ENCODE measurements around the gene PDSS2.

PDSS2 gene

GRCh38 chr6:107490566-107491137 is 31.3 kb upstream of the PDSS2 start:
- no peaks in the 10 kb centered on the region for H3K27me3 ChIP-seq (ENCODE audit: insufficient read depth, low read length)
- H3K9me2 ChIP-seq (ENCODE audit: low read depth, low read length) = no peaks in the 10 kb centered on the region
- H3K79me2 ChIP-seq (ENCODE audit: insufficient read depth, low read length) = peaks cover 53% of the 10 kb centered on the region
- peak overlapping the region; percentile 99 for H3K4me3 ChIP-seq (ENCODE audit: low read depth, low read length, poor library complexity, severe bottlenecking)
- peaks cover 16% of the 10 kb centered on the region; the same call in 1 of the 2 replicates for H3K36me3 ChIP-seq (ENCODE audit: insufficient read depth, low read length)
- peaks cover 44% of the 10 kb centered on the region for H3K4me1 ChIP-seq (ENCODE audit: insufficient read depth, low read length, severe bottlenecking)
- peak overlapping the region; percentile 95 for H3K9ac ChIP-seq (ENCODE audit: low read length)
- H3K27ac ChIP-seq (ENCODE audit: low read depth, low read length, poor library complexity, severe bottlenecking) = peak overlapping the region; percentile 87
- H3K9me3 ChIP-seq (ENCODE audit: low read length) = no peaks in the 10 kb centered on the region
- TF ChIP-seq CTCF (IDR thresholded peaks at IDR 0.05; ENCODE audit: low read length) (no peak), EZH2 (IDR thresholded peaks at IDR 0.05; ENCODE audit: borderline replicate concordance, low read length) (no peak)
- H4K20me1 ChIP-seq (ENCODE audit: insufficient read depth, low read length) = no peaks in the 10 kb centered on the region
- H3K4me2 ChIP-seq (ENCODE audit: low read length) = peak overlapping the region; percentile 89
- peaks cover 7% of the 10 kb centered on the region; the same call in 1 of the 2 replicates for H3F3A ChIP-seq (ENCODE audit: insufficient read depth, low read length)
- H2AFZ ChIP-seq (ENCODE audit: low read length) = no peak overlapping the region

- H2AFZ ChIP-seq (ENCODE audit: low read length) = no peak within 1 kb of the TSS
- no peaks in the 10 kb centered on the region for H4K20me1 ChIP-seq (ENCODE audit: insufficient read depth, low read length)
Observed at GRCh38 chr6:107489636-107490565, 30.5 kb upstream of the PDSS2 start, which contains the start of gene SOBP. TSS of gene SOBP (plus strand) at chr6:107490117. CDS start at chr6:107490617, 500 bp downstream.

More at GRCh38 chr6:107489636-107490565, 30.5 kb upstream of the PDSS2 start, which contains the start of gene SOBP:
- Histone ChIP-seq H3K36me3 (ENCODE audit: insufficient read depth, low read length) (peaks cover 13% of the 10 kb centered on the region; the same call in 1 of the 2 replicates), H3K27me3 (ENCODE audit: insufficient read depth, low read length) (no peaks in the 10 kb centered on the region), H3K4me1 (ENCODE audit: insufficient read depth, low read length, severe bottlenecking) (peaks cover 37% of the 10 kb centered on the region), H3F3A (ENCODE audit: insufficient read depth, low read length) (peaks cover 7% of the 10 kb centered on the region; the same call in 1 of the 2 replicates), H3K9ac (ENCODE audit: low read length) (peak within 1 kb of the TSS; percentile 95), H3K4me2 (ENCODE audit: low read length) (peak within 1 kb of the TSS; percentile 91), H3K9me2 (ENCODE audit: low read depth, low read length) (no peaks in the 10 kb centered on the region), H3K9me3 (ENCODE audit: low read length) (no peaks in the 10 kb centered on the region), H3K4me3 (ENCODE audit: low read depth, low read length, poor library complexity, severe bottlenecking) (peak within 1 kb of the TSS; percentile 99), H3K79me2 (ENCODE audit: insufficient read depth, low read length) (peaks cover 46% of the 10 kb centered on the region), H3K27ac (ENCODE audit: low read depth, low read length, poor library complexity, severe bottlenecking) (peak within 1 kb of the TSS; percentile 87)
- TF ChIP-seq EZH2 (IDR thresholded peaks at IDR 0.05; ENCODE audit: borderline replicate concordance, low read length) (no peak), CTCF (IDR thresholded peaks at IDR 0.05; ENCODE audit: low read length) (peak; percentile 16)

All from OCI-LY1 (cell line).